NCI-H1436 treated with DMSO at 0.1 percent for 48 hours (cell line): Measurements from ENCODE around the gene CHIA.
"Not testable (repeated sequence)": the region's sequence is repeated elsewhere in the genome, so short reads cannot be mapped to it uniquely, and the experiment has no call there.

ENCODE experiments used
- DNase-seq: peaks from one replicate; lab custom pipeline; 2025; lab: John Stamatoyannopoulos, UW

The CHIA gene

DNA sequence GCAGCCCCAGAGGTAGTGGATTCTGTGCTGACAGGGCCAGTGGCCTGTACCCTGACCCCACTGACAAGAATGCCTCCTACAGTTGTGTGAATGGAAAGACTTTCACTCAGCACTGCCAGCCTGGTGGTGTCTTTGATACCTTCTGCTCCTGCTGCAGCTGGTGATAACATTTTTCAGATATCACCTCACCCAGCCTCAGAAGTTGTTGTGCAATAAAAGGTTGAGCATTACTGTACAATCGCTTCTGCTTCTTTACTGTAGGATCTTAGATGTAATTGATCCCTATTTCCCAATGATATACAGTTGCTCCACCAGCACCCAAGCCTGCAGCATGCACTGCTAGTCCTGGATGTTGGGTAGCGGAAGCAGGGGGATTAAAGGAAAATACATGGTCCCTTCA is 4.8 kb upstream of the CHIA start:
- DNase-seq: no peak

DNA sequence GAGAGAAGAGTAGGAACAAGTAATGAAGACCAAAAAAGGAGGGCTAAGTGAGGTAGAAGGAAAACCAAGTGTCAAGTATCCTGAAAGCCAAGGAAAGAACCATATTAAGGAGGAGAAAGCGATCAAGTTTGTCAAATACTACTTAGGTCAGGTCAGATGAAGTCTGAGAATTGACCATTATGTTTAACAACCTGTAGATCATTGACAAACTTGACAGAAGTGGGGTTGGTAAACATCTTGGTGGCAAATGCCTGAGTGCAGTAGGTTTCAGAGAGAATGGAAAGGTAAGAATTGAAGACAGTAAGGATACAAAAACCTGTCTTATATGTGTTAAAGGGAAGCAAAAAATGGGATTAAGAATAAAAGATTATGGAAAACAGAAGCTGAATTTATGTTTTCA is 3.7 kb upstream of the CHIA start:
- no peak for DNase-seq

DNA sequence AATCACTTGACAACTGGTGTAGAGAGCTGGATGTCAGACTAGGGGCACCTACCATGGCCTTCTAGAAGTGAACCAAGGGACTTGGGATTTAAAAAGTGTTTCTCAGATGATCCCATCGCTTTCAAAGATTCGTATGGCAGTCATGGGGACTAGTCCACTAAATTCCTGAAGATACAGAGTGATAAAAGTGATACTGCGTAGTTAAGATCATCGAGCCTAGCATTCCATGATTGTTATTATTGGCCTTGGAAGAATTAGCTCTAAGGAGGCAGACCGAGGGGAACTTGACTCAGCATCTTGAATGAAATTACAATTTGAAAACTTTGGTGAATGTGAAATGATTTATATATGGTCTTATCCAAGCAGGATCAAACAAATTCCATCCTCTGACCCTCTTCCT is 1.3 kb upstream of the CHIA start:
- no peak for DNase-seq

DNA sequence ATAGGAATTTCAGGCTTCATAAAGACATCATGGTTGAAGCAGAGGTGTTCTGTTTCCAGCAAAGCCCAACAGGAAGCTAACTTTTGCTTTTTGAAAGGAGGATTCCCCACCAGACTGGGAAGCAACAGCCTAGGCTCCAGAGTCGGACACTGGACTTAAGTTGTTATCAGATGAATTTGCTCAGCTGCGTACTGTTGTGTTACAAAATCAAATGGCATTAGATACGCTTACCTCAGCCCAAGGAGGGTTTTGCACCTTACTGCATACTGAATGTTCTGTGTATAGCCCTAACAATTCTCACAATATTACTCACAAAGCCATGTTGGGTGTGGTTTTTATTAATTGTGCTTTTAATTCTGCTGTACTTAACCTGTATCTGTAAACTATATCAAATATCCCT is 547 bp upstream of the CHIA start:
- DNase-seq: no peak

DNA sequence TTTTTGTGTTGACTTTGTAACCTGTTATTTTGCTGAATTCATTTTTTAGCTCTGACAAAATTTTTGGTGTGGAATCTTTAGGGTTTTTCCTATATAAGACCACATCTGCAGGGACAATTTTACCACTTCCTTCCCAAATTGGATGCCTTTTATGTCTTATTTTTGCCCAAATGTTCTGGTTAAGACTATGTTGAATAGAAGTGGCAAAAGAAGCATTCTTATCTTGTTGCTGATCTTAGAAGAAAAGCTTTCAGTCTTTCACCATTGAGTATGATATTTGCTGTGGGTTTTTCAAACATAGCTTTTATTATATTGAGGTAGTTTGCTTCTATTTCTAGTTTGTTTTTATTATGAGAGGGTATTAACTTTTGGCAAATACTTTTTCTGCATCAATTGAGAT is 3.7 kb downstream of the CHIA start:
- no peak for DNase-seq

GRCh38 chr1:111302374-111302773 is 11.7 kb downstream of the CHIA start:
- no peak for DNase-seq

DNA sequence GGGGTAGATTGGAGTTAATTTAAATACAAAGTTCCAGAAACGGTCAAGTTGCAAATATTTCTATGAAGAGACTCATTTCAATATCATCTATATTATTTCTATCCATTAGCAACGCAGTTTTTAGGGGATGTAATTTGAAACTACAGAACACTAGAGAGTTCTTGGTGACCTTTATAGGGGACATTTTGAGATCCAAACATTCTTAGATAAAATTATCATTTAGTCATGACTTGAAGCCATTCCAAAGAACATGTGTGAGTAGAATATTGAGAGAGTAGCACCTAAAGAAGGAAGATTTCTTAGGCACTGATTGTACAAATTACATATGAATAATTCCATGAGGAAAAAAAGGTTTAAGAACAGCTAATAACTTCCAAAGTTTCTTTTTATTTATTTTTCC is 19.0 kb downstream of the CHIA start:
- DNase-seq: no peak

- no peak for DNase-seq
Observed at GRCh38 chr1:111318523-111318922, 27.9 kb downstream of the CHIA start.

GRCh38 chr1:111320066-111320879 is 29.6 kb downstream of the CHIA start:
- DNase-seq: no peak

DNA sequence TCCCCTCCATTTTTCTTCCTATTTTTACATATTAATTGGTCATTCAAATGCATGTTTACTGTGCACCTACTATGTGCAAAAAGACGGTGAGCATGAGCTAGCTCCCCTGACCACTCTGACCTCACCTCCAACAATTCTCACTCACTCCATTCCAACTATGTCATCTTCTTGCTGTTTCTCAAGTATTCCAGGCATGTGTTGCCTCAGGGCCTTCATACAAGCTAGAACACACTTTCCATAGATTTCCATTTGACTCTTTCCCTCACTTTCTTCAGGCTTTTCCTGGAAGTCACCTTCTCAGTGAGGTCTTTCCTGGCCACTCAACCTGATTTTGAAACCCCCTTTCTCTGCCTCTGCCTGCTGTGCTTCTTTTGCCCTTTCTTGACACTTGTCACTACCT is 32.6 kb downstream of the CHIA start:
- DNase-seq: no peak

DNA sequence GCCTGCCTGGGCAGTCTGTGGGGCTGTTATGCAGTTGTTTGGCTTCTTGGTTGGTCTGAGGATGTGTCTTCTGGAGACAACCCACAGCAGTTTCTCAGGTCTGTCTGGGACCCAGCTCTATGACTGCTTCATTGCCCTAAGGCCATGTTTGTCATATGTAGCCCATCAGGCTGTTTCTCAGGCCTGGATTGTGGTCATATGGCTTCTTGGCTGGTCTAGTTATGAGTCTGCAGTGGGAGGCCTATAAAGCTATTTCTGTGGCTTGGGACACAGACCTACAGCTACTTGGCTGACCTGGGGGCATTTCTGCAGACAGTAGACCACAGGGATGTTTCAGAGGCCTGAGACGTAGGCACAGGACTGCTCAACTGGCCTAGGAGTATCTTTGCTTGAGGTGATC is 41.5 kb downstream of the CHIA start:
- no peak for DNase-seq

- no peak for DNase-seq
Observed at GRCh38 chr1:111334169-111334568, 43.5 kb downstream of the CHIA start.

DNA sequence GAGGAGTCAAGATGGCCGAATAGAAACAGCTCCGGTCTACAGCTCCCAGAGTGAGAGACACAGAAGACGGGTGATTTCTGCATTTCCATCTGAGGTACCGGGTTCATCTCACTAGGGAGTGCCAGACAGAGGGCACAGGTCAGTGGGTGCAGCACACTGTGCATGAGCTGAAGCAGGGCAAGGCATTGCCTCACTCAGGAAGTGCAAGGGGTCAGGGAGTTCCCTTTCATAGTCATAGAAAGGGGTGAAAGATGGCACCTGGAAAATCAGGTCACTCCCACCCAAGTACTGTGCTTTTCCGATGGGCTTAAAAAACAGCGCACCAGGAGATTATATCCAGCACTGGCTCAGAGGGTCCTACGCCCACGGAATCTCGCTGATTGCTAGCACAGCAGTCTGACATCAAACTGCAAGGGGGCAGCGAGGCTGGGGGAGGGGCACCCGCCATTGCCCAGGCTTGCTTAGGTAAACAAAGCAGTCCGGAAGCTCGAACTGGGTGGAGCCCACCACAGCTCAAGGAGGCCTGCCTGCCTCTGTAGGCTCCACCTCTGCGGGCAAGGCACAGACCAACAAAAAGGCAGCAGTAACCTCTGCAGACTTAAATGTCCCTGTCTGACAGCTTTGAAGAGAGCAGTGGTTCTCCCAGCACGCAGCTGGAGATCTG is 44.7 kb downstream of the CHIA start:
- DNase-seq: not testable (repeated sequence)

GRCh38 chr1:111338849-111339248 is 48.2 kb downstream of the CHIA start:
- DNase-seq: not testable (repeated sequence)

DNA sequence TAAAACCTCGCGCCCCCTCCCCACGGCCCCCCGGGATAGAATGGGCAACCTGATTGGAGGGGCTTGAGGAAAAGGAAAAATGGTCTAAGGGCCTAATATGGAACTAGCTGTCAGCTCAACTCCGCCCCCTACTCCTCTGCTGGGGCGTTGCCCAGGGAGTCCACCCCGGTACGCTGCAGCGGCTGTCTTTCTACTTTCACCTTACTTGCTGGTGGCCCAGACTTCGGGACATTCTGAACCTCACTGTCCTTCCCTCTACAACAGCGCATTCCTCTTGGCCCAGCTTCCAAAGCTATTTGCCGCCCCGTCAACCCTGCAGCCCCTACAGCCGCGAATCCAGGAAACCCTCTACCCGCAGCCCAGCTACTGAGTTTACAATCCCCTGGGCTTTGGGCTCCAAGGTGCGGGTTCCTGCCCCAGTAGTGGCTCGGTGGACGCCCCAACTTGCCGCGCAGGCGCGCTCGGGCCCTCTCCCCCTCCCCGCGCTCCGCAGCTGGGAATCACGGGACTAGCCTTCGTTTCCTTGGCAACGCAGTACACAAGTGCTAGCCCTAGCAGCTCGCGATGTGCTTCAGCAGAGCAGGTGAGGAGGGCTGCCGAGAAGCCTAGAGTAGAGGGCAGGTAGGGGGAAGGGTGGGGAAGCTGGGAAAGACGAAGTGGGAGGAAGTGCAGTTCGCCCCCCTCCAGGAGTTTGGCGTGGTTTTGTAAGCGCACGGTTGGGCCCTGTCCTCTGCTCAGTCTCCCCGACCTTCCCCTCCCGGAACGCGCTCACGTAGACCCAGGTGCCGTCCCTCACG is 55.6 kb downstream of the CHIA start:
- DNase-seq: peak; percentile 19

- no peak for DNase-seq
Observed at GRCh38 chr1:111347026-111347425, 56.4 kb downstream of the CHIA start.

DNA sequence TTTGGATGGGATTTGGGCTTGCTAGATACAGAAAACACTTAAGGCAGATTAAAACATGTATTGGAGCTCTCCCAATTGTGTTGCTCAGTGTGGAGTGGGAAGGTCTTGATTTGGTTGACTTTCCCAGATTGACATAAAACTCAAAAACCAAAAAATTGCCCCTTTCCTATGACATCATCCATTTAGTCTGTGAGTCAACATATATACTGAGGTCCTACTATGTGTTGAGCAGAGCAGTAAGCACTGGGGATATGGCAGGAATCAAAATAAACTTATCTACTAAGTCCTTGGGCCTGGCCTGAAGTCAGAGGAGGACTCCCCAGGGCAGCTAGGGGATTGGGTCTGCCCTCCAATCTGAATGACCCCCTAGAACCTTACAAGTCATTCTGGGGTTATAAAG is 61.0 kb downstream of the CHIA start:
- no peak for DNase-seq

DNA sequence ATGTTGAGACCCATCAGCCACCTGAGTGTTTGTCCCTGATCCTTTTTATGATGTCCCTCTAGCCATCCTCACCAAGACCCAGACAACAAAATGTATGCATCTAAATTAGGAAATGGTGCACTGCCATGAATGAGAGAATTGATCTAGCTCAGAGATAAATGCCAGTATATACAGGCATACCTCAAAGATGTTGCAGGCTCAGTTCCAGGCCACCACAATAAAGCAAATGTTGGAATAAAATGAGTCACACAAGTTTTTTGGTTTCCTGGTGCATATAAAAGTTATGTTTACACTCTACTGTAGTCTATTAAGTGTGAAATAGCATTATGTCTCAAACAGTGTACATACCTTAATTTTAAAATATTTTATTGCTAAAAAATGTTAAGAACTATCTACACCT is 63.9 kb downstream of the CHIA start:
- no peak for DNase-seq

DNA sequence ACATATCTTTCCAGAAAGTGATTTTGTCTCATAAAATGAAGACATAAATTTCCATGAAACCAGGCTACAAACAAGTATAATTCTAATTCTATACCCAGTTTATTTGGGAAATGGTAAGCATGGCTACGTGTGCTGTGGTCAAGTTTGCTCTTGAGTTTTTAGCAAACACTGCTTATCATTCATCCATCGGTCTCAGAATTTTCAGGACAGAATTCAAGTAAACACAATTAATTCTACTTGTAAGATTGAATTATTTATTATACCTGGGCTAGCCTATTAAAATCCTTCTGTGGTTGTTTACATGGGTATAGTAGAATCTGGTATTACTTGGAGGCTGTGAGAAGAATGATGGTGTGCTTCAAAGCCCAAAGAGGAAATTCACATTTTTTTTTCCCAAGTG is 68.3 kb downstream of the CHIA start:
- no peak for DNase-seq

GRCh38 chr1:111359376-111359775 is 68.7 kb downstream of the CHIA start:
- no peak for DNase-seq

DNA sequence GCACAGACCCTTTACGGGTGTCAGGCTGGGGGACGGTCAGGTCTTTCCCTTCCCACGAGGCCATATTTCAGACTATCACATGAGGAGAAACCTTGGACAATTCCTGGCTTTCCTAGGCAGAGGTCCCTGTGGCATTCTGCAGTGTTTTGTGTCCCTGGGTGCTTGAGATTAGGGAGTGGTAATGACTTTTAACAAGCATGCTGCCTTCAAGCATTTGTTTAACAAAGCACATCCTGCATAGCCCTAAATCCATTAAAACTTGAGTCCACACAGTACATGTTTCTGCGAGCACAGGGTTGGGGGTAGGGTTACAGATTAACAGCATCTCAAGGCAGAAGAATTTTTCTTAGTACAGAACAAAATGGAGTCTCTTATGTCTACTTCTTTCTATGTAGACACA is 69.6 kb downstream of the CHIA start:
- not testable (repeated sequence) for DNase-seq

DNA sequence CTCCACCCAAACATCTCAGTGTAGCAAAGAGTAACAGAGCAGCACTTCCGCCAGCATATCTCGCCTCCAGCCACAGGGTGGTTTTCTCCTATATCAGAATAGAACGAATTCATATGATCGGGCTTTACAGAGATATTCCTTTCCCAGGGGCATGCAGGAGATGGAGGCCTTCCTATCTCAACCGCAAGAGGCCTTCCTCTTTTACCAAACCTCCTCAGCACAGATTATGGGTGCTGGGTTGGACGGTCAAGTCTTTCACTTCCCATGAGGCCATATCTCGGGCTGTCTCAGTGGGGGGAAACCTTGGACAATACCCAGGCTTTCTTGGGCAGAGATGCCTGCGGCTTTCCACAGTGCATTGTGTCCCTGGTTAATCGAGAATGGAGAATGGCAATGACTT is 71.1 kb downstream of the CHIA start:
- DNase-seq: no peak

- no peak for DNase-seq
Observed at GRCh38 chr1:111364690-111365089, 74.0 kb downstream of the CHIA start.
